Gastrocnemius medialis (tissue), 4 donors: ENCODE measurements around the gene KCNQ1.

Experiments
- POLR2A ChIP-seq, 2 donors: fragments of 450-650 bp; IDR thresholded peaks; one replicate each; pipeline ENCODE4 v1.6.1; 2017; ENCODE audit warnings: antibody characterized with exemption in 2 of 2, mild to moderate bottlenecking in 2 of 2, moderate library complexity in 2 of 2
- TF ChIP-seq, protein P1 (sequence below), 5 experiments: fragments of 450-650 bp in 3 of 5; fragments of 200-600 bp in 2 of 5; sonication (generic) in 2 of 5; IDR thresholded peaks in 4 of 5; conservative IDR thresholded peaks in 1 of 5; 1 replicate in 4 of 5; 2 replicates in 1 of 5; pipeline ENCODE4 v1.5.1; 2016 to 2019; ENCODE audit warnings: antibody characterized with exemption in 5 of 5, mild to moderate bottlenecking in 3 of 5, moderate library complexity in 3 of 5

DNA sequence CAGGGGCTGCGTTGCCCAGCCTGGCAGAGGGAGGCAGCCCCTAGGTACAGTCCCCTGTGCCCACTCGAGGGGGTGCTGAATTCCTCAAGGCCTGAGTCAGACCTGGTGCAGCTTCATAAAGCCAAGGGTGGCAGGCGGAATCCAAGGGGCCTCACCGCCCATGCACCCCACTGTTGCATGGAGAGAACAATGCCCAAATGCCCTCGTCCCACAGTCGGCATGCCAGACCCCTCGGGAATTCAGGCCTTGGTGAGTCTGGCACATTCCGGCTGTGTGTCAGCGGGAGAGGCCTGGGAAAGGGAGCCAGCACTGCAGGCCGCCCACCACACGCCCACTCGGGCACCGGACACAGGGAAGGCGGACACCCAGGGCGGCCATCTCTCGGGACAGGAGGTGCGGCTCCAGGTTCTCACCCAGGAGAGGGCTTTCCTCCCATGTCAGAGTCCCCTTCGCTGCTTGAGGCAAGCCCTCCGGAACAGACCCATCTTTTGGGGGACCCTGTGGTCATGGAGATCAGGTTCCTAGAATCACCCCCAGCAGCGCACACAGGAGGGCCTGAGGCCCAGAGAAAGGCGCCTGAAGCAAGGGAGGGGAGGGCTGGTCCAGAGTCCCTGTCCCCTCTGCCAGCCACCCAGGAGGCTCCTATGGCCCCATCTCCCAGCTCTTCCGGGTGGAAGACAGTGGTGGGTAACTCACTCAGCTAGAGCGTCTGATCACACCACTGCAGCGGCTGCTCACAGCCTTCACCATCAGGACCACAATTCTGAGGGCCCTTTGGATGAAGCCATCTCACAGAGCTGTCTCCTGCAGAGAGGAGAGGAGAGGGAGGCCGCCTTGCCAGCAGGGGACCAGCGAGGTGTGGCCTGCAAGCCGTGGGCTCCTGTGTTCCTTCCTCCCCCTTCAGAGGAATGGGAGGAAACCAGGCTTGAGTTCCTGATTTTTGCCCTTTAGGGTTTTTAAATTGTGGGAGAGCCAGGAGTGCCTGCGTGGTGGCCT, 286.6 kb downstream of the KCNQ1 start:
- TF ChIP-seq, protein P1, sequence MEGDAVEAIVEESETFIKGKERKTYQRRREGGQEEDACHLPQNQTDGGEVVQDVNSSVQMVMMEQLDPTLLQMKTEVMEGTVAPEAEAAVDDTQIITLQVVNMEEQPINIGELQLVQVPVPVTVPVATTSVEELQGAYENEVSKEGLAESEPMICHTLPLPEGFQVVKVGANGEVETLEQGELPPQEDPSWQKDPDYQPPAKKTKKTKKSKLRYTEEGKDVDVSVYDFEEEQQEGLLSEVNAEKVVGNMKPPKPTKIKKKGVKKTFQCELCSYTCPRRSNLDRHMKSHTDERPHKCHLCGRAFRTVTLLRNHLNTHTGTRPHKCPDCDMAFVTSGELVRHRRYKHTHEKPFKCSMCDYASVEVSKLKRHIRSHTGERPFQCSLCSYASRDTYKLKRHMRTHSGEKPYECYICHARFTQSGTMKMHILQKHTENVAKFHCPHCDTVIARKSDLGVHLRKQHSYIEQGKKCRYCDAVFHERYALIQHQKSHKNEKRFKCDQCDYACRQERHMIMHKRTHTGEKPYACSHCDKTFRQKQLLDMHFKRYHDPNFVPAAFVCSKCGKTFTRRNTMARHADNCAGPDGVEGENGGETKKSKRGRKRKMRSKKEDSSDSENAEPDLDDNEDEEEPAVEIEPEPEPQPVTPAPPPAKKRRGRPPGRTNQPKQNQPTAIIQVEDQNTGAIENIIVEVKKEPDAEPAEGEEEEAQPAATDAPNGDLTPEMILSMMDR (IDR thresholded peaks at IDR 0.05 in 4 of 5, conservative IDR thresholded peaks at IDR 0.05 in 1 of 5), result no peak
- TF ChIP-seq POLR2A (IDR thresholded peaks at IDR 0.05), result no peak
